Neural progenitor cell (in vitro differentiated cells): Measurements from ENCODE around the gene SNX5.

Experiments used
- CTCF ChIP-seq: fragments of 200-600 bp; sonication (generic); IDR thresholded peaks from 2 replicates; pipeline ENCODE4 v1.5.1; 2017; ENCODE audit warnings: antibody characterized with exemption, mild to moderate bottlenecking
- EZH2 ChIP-seq: fragments of 200-600 bp; sonication (generic); IDR thresholded peaks from 2 replicates; pipeline ENCODE4 v1.6.1; 2017; ENCODE audit warnings: antibody characterized with exemption, mild to moderate bottlenecking, moderate library complexity
- EZH2phosphoT487 ChIP-seq: fragments of 200-600 bp; sonication (generic); IDR thresholded peaks from 2 replicates; pipeline ENCODE4 v1.6.1; 2017; ENCODE audit warnings: antibody characterized with exemption

GRCh38 chr20:17998446-17998845, 29.9 kb upstream of the SNX5 start:
- TF ChIP-seq CTCF: no peak
- no peak for TF ChIP-seq EZH2
- TF ChIP-seq EZH2phosphoT487: no peak
